ENCODE results near the gene WDR7.

DNA sequence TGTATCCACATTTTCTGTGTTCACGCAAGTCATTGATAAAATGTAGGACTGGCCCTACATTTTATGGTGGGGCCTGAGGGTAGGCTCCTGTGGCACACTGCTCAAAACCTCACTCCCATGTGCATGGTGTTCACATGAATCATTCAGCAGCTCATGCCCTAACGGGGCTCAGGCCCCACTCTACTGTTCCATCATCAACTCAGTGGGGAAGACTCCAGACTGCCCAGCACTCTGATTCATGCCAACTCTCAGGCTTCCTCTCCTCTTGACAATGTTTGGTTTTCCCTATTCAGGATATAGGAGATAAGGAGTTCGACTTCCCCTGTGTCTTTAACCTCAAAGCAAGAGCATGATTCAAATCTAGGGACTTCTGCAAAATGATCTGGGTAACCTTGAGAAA, 403.7 kb downstream of the WDR7 start:
- TF ChIP-seq, protein P1, sequence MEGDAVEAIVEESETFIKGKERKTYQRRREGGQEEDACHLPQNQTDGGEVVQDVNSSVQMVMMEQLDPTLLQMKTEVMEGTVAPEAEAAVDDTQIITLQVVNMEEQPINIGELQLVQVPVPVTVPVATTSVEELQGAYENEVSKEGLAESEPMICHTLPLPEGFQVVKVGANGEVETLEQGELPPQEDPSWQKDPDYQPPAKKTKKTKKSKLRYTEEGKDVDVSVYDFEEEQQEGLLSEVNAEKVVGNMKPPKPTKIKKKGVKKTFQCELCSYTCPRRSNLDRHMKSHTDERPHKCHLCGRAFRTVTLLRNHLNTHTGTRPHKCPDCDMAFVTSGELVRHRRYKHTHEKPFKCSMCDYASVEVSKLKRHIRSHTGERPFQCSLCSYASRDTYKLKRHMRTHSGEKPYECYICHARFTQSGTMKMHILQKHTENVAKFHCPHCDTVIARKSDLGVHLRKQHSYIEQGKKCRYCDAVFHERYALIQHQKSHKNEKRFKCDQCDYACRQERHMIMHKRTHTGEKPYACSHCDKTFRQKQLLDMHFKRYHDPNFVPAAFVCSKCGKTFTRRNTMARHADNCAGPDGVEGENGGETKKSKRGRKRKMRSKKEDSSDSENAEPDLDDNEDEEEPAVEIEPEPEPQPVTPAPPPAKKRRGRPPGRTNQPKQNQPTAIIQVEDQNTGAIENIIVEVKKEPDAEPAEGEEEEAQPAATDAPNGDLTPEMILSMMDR (IDR thresholded peaks at IDR 0.05; ENCODE audit: low read depth, low read length): no peak
- TF ChIP-seq EZH2phosphoT487 (IDR thresholded peaks at IDR 0.05; ENCODE audit: low read depth): no peak

All from OCI-LY3 (cell line).